Panc1 (cell line): ENCODE results near the gene MAST4. TPM values are rescaled to one million over a fixed set of nuclear protein-coding genes. Genes with fewer than 3 reads are reported as not detected.
A peak's percentile ranks its signal among the peaks of the same experiment; 100 is the strongest.

Experiments
- ATAC-seq: fragments of 200-7000 bp; cut with Tn5 transposase; 2 replicates; pipeline ENCODE4 v1.9.1; 2020; ENCODE audit warnings: mild to moderate bottlenecking, moderate library complexity
- BruUV-seq: library from RNA; stranded (reverse); fragments of 400-500 nt; replicated peaks from 2 replicates; lab custom pipeline; 2021; lab: Mats Ljungman, UMichigan
- CTCF ChIA-PET: fragments of 300-600 bp; sonication (Branson Sonifier 250); formaldehyde crosslinking; loops from one replicate; lab custom pipeline; 2022; ENCODE audit warnings: antibody characterized with exemption; lab: Charles Lee
- POLR2A ChIA-PET: fragments of 300-600 bp; sonication (Branson Sonifier 250); formaldehyde crosslinking; loops from one replicate; lab custom pipeline; 2022; ENCODE audit warnings: antibody characterized with exemption; lab: Charles Lee
- DNase-seq: peaks from one replicate; pipeline ENCODE4 v3.0.0-alpha.2; 2010; ENCODE audit warnings: low read depth, low spot score
- H3K27ac ChIP-seq: 2 replicates; pipeline ENCODE4 v1.5.1; 2011; ENCODE audit warnings: mild to moderate bottlenecking, low read length, inconsistent platforms
- H3K27me3 ChIP-seq: fragments of 200-500 bp; sonication (Bioruptor generic); 2 replicates; pipeline ENCODE4 v1.6.0; 2014; ENCODE audit warnings: low read length, inconsistent platforms; ENCODE audit not compliant: control insufficient read depth, insufficient read depth
- H3K36me3 ChIP-seq: fragments of 200-500 bp; sonication (Bioruptor generic); 2 replicates; pipeline ENCODE4 v1.5.1; 2014; ENCODE audit warnings: inconsistent platforms, mild to moderate bottlenecking, low read length, moderate library complexity; ENCODE audit not compliant: control insufficient read depth, insufficient read depth
- H3K4me1 ChIP-seq: 2 replicates; pipeline ENCODE4 v1.5.1; 2011; ENCODE audit warnings: inconsistent platforms, mild to moderate bottlenecking, low read length, moderate library complexity; ENCODE audit not compliant: control insufficient read depth, insufficient read depth
- H3K4me3 ChIP-seq, 2 experiments: 2 replicates each; pipeline ENCODE4 v1.5.1; 2011 to 2012; ENCODE audit warnings: low read depth in 2 of 2, low read length in 2 of 2, mild to moderate bottlenecking in 2 of 2, inconsistent platforms in 1 of 2, moderate library complexity in 1 of 2
- H3K9me3 ChIP-seq: fragments of 200-500 bp; sonication (Bioruptor generic); 2 replicates; pipeline ENCODE4 v1.5.1; 2014; ENCODE audit warnings: low read depth, mild to moderate bottlenecking, inconsistent platforms, low read length, moderate library complexity; ENCODE audit not compliant: control insufficient read depth, insufficient read depth
- POLR2AphosphoS5 ChIP-seq: IDR thresholded peaks from 2 replicates; pipeline ENCODE4 v1.6.1; 2012; ENCODE audit warnings: mild to moderate bottlenecking, low read depth, low read length, moderate library complexity
- SIN3A ChIP-seq: IDR thresholded peaks from 2 replicates; pipeline ENCODE4 v1.6.1; 2012; ENCODE audit warnings: low read depth, mild to moderate bottlenecking, low read length, moderate library complexity, borderline replicate concordance; ENCODE audit not compliant: insufficient read depth
- TCF7L2 ChIP-seq: IDR thresholded peaks from 2 replicates; pipeline ENCODE4 v1.6.1; 2011; ENCODE audit warnings: mild to moderate bottlenecking, low read depth, low read length, inconsistent platforms
- in situ Hi-C: cut with HindIII; loops from 2 replicates; pipeline ENCODE4 v1.10.0; 2016; ENCODE audit warnings: low sequenced_read_pairs, low pct_unique_long_range_greater_than_20kb
- intact Hi-C: fragments of 100-400 bp; cut with micrococcal nuclease; formaldehyde crosslinking; loops from one replicate; pipeline ENCODE4 v1.10.0; 2022; ENCODE audit not compliant: unreplicated experiment
- total RNA-seq: library from RNA; stranded (reverse); gene quantifications from one replicate; pipeline ENCODE4 v1.2.1, GENCODE V29; 2021; ENCODE audit not compliant: unreplicated experiment
- TF ChIP-seq, protein P1 (sequence below), 2 experiments: IDR thresholded peaks; 2 replicates each; pipeline ENCODE4 v1.6.1; 2011 to 2012; ENCODE audit warnings: low read depth in 2 of 2, control low read depth in 1 of 2, low read length in 1 of 2, mild to moderate bottlenecking in 1 of 2, moderate library complexity in 1 of 2; ENCODE audit not compliant: insufficient read depth in 1 of 2
- TF ChIP-seq, protein P2 (sequence below): fragments of 450-650 bp; IDR thresholded peaks from 2 replicates; pipeline ENCODE4 v1.5.1; 2017; ENCODE audit warnings: mild to moderate bottlenecking

The MAST4 gene
- total RNA-seq, 1 experiment from 2014 or later, result 1.8 TPM

DNA sequence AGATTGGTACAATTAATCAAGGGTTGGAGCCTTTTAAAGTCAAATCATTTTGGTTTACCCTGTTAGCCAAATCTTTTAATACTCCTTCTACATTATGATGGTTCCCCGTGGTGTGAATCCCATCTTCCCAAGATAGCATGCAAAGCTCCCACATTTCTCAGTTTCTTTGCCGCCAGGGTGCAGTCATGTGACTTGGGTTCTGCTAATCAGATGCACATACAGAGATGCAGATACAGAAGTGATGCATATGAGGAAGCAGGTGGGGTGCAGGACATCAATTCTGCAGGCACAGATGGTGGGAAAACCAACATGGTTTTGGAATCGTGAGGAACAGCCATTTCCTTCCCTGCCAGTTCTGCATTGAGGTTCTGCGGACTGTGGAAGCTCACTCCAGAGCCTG is 8.4 kb upstream of the MAST4 start:
- ChIA-PET POLR2A (no interaction called here), CTCF (no interaction called here)
- intact Hi-C loops (no loop called here), in situ Hi-C loops (no loop called here)
- H3K27ac ChIP-seq, result no peak overlapping the region
- ATAC-seq (no peak), DNase-seq (no peak)
- no peaks in the 10 kb centered on the region for H3K9me3 ChIP-seq
- H3K27me3 ChIP-seq, result peaks cover 7% of the 10 kb centered on the region
- H3K4me3 ChIP-seq, result no peak overlapping the region
- H3K4me1 ChIP-seq, result no peaks in the 10 kb centered on the region
- no peak for TF ChIP-seq TCF7L2
- H3K36me3 ChIP-seq, result no peaks in the 10 kb centered on the region
- no TSS peak for BruUV-seq

DNA sequence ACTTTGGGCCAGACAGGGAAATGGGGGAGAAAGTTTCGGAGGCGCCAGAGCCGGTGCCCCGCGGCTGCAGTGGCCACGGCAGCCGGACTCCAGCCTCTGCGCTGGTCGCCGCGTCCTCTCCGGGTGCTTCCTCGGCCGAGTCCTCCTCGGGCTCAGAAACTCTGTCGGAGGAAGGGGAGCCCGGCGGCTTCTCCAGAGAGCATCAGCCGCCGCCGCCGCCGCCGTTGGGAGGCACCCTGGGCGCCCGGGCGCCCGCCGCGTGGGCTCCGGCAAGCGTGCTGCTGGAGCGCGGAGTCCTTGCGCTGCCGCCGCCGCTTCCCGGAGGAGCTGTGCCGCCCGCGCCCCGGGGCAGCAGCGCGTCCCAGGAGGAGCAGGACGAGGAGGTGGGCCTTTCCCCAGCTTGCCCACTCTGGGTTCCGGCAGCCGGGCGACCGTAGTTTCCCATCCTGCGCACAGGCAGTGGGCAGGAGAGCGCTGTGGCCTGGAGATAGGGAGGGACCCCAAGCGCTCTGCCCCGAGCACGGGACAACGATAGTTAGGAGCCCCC is 516 bp downstream of the MAST4 start:
- CTCF ChIA-PET, result no interaction called here
- intact Hi-C loops (no loop called here), in situ Hi-C loops (no loop called here)
- DNase-seq (no peak), ATAC-seq (peak; percentile 54)
- Histone ChIP-seq H3K36me3 (no peaks in the 10 kb centered on the region), H3K4me1 (peaks cover 4% of the 10 kb centered on the region; the same call in 1 of the 2 replicates), H3K9me3 (no peaks in the 10 kb centered on the region), H3K4me3 (peak overlapping the region; percentile 53 to 73), H3K27me3 (peaks cover 66% of the 10 kb centered on the region), H3K27ac (no peak overlapping the region)
- BruUV-seq, result no TSS peak
- TF ChIP-seq, protein P1, sequence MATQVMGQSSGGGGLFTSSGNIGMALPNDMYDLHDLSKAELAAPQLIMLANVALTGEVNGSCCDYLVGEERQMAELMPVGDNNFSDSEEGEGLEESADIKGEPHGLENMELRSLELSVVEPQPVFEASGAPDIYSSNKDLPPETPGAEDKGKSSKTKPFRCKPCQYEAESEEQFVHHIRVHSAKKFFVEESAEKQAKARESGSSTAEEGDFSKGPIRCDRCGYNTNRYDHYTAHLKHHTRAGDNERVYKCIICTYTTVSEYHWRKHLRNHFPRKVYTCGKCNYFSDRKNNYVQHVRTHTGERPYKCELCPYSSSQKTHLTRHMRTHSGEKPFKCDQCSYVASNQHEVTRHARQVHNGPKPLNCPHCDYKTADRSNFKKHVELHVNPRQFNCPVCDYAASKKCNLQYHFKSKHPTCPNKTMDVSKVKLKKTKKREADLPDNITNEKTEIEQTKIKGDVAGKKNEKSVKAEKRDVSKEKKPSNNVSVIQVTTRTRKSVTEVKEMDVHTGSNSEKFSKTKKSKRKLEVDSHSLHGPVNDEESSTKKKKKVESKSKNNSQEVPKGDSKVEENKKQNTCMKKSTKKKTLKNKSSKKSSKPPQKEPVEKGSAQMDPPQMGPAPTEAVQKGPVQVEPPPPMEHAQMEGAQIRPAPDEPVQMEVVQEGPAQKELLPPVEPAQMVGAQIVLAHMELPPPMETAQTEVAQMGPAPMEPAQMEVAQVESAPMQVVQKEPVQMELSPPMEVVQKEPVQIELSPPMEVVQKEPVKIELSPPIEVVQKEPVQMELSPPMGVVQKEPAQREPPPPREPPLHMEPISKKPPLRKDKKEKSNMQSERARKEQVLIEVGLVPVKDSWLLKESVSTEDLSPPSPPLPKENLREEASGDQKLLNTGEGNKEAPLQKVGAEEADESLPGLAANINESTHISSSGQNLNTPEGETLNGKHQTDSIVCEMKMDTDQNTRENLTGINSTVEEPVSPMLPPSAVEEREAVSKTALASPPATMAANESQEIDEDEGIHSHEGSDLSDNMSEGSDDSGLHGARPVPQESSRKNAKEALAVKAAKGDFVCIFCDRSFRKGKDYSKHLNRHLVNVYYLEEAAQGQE (IDR thresholded peaks at IDR 0.05; ENCODE audit: insufficient read depth in 1 of 2, low read depth in 2 of 2, low read length in 1 of 2), result no peak
- TF ChIP-seq, protein P2, sequence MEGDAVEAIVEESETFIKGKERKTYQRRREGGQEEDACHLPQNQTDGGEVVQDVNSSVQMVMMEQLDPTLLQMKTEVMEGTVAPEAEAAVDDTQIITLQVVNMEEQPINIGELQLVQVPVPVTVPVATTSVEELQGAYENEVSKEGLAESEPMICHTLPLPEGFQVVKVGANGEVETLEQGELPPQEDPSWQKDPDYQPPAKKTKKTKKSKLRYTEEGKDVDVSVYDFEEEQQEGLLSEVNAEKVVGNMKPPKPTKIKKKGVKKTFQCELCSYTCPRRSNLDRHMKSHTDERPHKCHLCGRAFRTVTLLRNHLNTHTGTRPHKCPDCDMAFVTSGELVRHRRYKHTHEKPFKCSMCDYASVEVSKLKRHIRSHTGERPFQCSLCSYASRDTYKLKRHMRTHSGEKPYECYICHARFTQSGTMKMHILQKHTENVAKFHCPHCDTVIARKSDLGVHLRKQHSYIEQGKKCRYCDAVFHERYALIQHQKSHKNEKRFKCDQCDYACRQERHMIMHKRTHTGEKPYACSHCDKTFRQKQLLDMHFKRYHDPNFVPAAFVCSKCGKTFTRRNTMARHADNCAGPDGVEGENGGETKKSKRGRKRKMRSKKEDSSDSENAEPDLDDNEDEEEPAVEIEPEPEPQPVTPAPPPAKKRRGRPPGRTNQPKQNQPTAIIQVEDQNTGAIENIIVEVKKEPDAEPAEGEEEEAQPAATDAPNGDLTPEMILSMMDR, result no peak
- no peak for TF ChIP-seq SIN3A
- TF ChIP-seq TCF7L2, result no peak
- no peak for TF ChIP-seq POLR2AphosphoS5
- POLR2A ChIA-PET, result no interaction called here

DNA sequence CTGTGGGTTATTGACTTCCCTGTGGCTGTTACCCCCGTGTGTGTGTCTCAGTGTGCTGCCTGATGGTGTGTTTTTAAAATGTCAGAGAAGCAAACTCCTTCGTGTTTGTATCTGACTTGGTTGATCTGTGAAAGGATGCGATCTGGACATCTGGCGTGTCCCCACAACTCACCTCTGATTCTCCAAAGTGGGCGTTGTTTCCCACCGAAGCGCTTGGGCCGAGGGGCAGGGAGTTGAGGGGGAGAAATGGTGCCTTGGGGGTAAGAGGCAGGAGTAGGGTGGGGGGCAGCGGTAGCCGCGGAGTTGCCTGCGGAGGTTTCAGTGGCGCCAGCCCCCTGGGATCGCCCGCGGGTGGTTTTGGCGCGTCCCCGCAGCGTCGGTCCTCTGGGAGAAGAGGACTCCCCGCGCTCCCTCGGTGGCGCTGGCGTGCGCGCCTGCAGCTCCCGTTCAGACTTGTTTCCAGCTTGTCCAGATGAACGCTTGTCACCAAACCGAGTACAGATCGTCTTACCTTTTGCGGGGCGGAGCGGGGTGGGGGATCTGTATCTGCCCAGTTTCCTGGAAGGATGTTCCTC is 1.1 kb downstream of the MAST4 start:
- TF ChIP-seq, protein P2, result no peak
- TF ChIP-seq TCF7L2, result no peak
- no peak for TF ChIP-seq SIN3A
- TF ChIP-seq, protein P1 (IDR thresholded peaks at IDR 0.05; ENCODE audit: insufficient read depth in 1 of 2, low read depth in 2 of 2, low read length in 1 of 2), result no peak
- no peak for TF ChIP-seq POLR2AphosphoS5
- Histone ChIP-seq H3K4me3 (peak overlapping the region; percentile 53 to 73), H3K9me3 (no peaks in the 10 kb centered on the region), H3K27me3 (peaks cover 66% of the 10 kb centered on the region), H3K36me3 (no peaks in the 10 kb centered on the region), H3K4me1 (peaks cover 4% of the 10 kb centered on the region; the same call in 1 of the 2 replicates), H3K27ac (no peak overlapping the region)
- in situ Hi-C loops (no loop called here), intact Hi-C loops (no loop called here)
- BruUV-seq, result no TSS peak
- DNase-seq (no peak), ATAC-seq (no peak)
- ChIA-PET CTCF (no interaction called here), POLR2A (no interaction called here)
